Spleen (tissue), 7 donors: ENCODE results near the gene PRR13.

Experiments
- CTCF ChIP-seq, 11 experiments: fragments of 200-600 bp in 7 of 11; fragments of 450-650 bp in 4 of 11; sonication (generic) in 4 of 11; IDR thresholded peaks in 8 of 11; conservative IDR thresholded peaks in 3 of 11; 1 replicate in 7 of 11; 2 replicates in 4 of 11; pipeline versions ENCODE4 v1.4.0 to v1.8.0; 2016 to 2021; ENCODE audit warnings: antibody characterized with exemption in 11 of 11, inconsistent platforms in 4 of 11, mild to moderate bottlenecking in 1 of 11
- POLR2A ChIP-seq, 3 donors: fragments of 450-650 bp; IDR thresholded peaks; one replicate each; pipeline ENCODE4 v1.5.1; 2017; ENCODE audit warnings: antibody characterized with exemption in 3 of 3, mild to moderate bottlenecking in 1 of 3
- POLR2AphosphoS5 ChIP-seq, 3 donors: sonication (generic); formaldehyde crosslinking; IDR thresholded peaks; one replicate each; pipeline ENCODE4 v1.5.1; 2017; ENCODE audit warnings: antibody characterized with exemption in 3 of 3
- donor health status: DM: no; HTN: no; CAD: no; lungs with moderate emphysema.
- donor health status: DM: no; HTN: no; CAD: no.
- donor health status: DM: no; HTN: no; CAD: no.

GRCh38 chr12:53474077-53474476 lies 32.5 kb downstream of the PRR13 start:
- TF ChIP-seq CTCF (IDR thresholded peaks at IDR 0.05 in 8 of 11, conservative IDR thresholded peaks at IDR 0.05 in 3 of 11) (no peak), POLR2A (IDR thresholded peaks at IDR 0.05) (no peak), POLR2AphosphoS5 (IDR thresholded peaks at IDR 0.05) (no peak)
